Measurements from ENCODE around the gene CENPP.

GRCh38 chr9:92510747-92511146 lies 185.0 kb downstream of the CENPP start:
- TF ChIP-seq CTCF (IDR thresholded peaks at IDR 0.05), result no peak
- no peak for TF ChIP-seq POLR2A (IDR thresholded peaks at IDR 0.05)
- no peak for TF ChIP-seq EP300 (IDR thresholded peaks at IDR 0.05; ENCODE audit: low read depth)

Measured in transverse colon (tissue), 3 donors.